GM12878 (cell line): Measurements from ENCODE around the gene LYSMD1.

ENCODE experiments used
- BHLHE40 ChIP-seq, 2 experiments: fragments of 450-650 bp in 1 of 2; IDR thresholded peaks; 2 replicates each; pipeline ENCODE4 v1.6.1; 2011 to 2017; ENCODE audit warnings: low read depth in 2 of 2, borderline replicate concordance in 1 of 2, improper control_type of control experiment in 1 of 2, low read length in 1 of 2, mild to moderate bottlenecking in 1 of 2
- CTCF ChIP-seq, 3 experiments: IDR thresholded peaks in 2 of 3; conservative IDR thresholded peaks in 1 of 3; 2 replicates each; pipeline ENCODE4 v1.5.1; 2011; ENCODE audit warnings: low read depth in 3 of 3, low read length in 3 of 3, mild to moderate bottlenecking in 3 of 3, control low read depth in 2 of 3, moderate library complexity in 2 of 3, inconsistent platforms in 1 of 3, mixed read lengths in 1 of 3; ENCODE audit not compliant: control insufficient read depth in 2 of 3, insufficient read depth in 1 of 3; ENCODE audit errors: extremely low read depth in 1 of 3
- FOS ChIP-seq: IDR thresholded peaks from 3 replicates; pipeline ENCODE4 v1.6.1; 2011; ENCODE audit warnings: borderline replicate concordance; ENCODE audit not compliant: insufficient read length; ENCODE audit errors: extremely low read depth
- HDGF ChIP-seq: fragments of 450-650 bp; IDR thresholded peaks from 2 replicates; pipeline ENCODE4 v1.6.1; 2016; ENCODE audit warnings: antibody characterized with exemption
- MXI1 ChIP-seq: fragments of 150-350 bp; IDR thresholded peaks from 2 replicates; pipeline ENCODE4 v1.6.1; 2011; ENCODE audit warnings: low read depth, mild to moderate bottlenecking, inconsistent platforms, low read length, improper control_type of control experiment
- POLR2AphosphoS5 ChIP-seq: IDR thresholded peaks from 2 replicates; pipeline ENCODE4 v1.6.1; 2011; ENCODE audit warnings: mild to moderate bottlenecking, low read length, inconsistent platforms
- RAD21 ChIP-seq: IDR thresholded peaks from 2 replicates; pipeline ENCODE4 v1.6.1; 2011; ENCODE audit warnings: mild to moderate bottlenecking, low read depth, low read length, moderate library complexity; ENCODE audit not compliant: insufficient read depth
- USF1 ChIP-seq: IDR thresholded peaks from 2 replicates; pipeline ENCODE4 v1.6.1; 2011; ENCODE audit warnings: borderline replicate concordance, low read depth, mild to moderate bottlenecking, moderate library complexity, mixed read lengths, low read length; ENCODE audit not compliant: insufficient read depth; ENCODE audit errors: extremely low read length
- USF2 ChIP-seq: IDR thresholded peaks from 2 replicates; pipeline ENCODE4 v1.6.1; 2011; ENCODE audit warnings: low read depth, low read length, improper control_type of control experiment, borderline replicate concordance

GRCh38 chr1:151213560-151213959, 47.9 kb upstream of the LYSMD1 start:
- TF ChIP-seq CTCF (IDR thresholded peaks at IDR 0.05 in 2 of 3, conservative IDR thresholded peaks at IDR 0.05 in 1 of 3; ENCODE audit: control insufficient read depth in 2 of 3, extremely low read depth in 1 of 3, insufficient read depth in 1 of 3, low read depth in 3 of 3, low read length in 3 of 3) (no peak), HDGF (no peak), USF1 (no peak), MXI1 (no peak), RAD21 (no peak), BHLHE40 (IDR thresholded peaks at IDR 0.05; ENCODE audit: borderline replicate concordance in 1 of 2, low read depth in 2 of 2, low read length in 1 of 2) (no peak), FOS (no peak), POLR2AphosphoS5 (no peak), USF2 (no peak)
